ENCODE data around the gene TMEM252. TPM values are rescaled to one million over a fixed set of nuclear protein-coding genes. Genes with fewer than 3 reads are reported as not detected.
A peak's percentile ranks its signal among the peaks of the same experiment; 100 is the strongest.

The TMEM252 gene
- total RNA-seq, 4 donors from 2014 or later = not detected

GRCh38 chr9:68560071-68560844, 19.6 kb upstream of the TMEM252 start:
- WGBS, 2 donors = 27 to 28% methylated on average over 14 of the region's 14 CpGs
- H3K4me3 ChIP-seq (ENCODE audit: low read depth, poor library complexity, severe bottlenecking) = no peak overlapping the region
- intact Hi-C loops (cut with DNase I; ENCODE audit: low total_unique reads) = no loop called here
- peak; percentile 54 to 89 for DNase-seq (ENCODE audit: low spot score in 2 of 2)
- TF ChIP-seq POLR2A (IDR thresholded peaks at IDR 0.05) (no peak), CTCF (IDR thresholded peaks at IDR 0.05) (no peak)

- TF ChIP-seq POLR2A (IDR thresholded peaks at IDR 0.05) = no peak
- no peak for TF ChIP-seq CTCF (IDR thresholded peaks at IDR 0.05)
- 82 to 83% methylated on average over 5 of the region's 5 CpGs for WGBS, 2 donors
- H3K4me3 ChIP-seq (ENCODE audit: low read depth, poor library complexity, severe bottlenecking) = no peak overlapping the region
- intact Hi-C loops (cut with DNase I; ENCODE audit: low total_unique reads) = no loop called here
- DNase-seq (ENCODE audit: low spot score in 2 of 2) = no peak
Observed at GRCh38 chr9:68558545-68558944, 17.9 kb upstream of the TMEM252 start.

GRCh38 chr9:68555437-68556150, 14.9 kb upstream of the TMEM252 start:
- 54 to 76% methylated on average over 1 of the region's 1 CpG for WGBS, 2 donors
- H3K4me3 ChIP-seq (ENCODE audit: low read depth, poor library complexity, severe bottlenecking) = no peak overlapping the region
- DNase-seq (ENCODE audit: low spot score in 2 of 2) = no peak
- TF ChIP-seq POLR2A (IDR thresholded peaks at IDR 0.05) (no peak), CTCF (IDR thresholded peaks at IDR 0.05) (no peak)
- intact Hi-C loops (cut with DNase I; ENCODE audit: low total_unique reads) = no loop called here

GRCh38 chr9:68552700-68553476, 12.2 kb upstream of the TMEM252 start:
- H3K4me3 ChIP-seq (ENCODE audit: low read depth, poor library complexity, severe bottlenecking) = no peak overlapping the region
- intact Hi-C loops (cut with DNase I; ENCODE audit: low total_unique reads) = no loop called here
- TF ChIP-seq CTCF (IDR thresholded peaks at IDR 0.05) (no peak), POLR2A (IDR thresholded peaks at IDR 0.05) (no peak)
- no peak for DNase-seq (ENCODE audit: low spot score in 2 of 2)
- WGBS, 2 donors = 30 to 34% methylated on average over 3 of the region's 3 CpGs

- 40 to 52% methylated on average over 4 of the region's 4 CpGs for WGBS, 2 donors
- intact Hi-C loops (cut with DNase I; ENCODE audit: low total_unique reads) = no loop called here
- H3K4me3 ChIP-seq (ENCODE audit: low read depth, poor library complexity, severe bottlenecking) = no peak overlapping the region
- no peak for DNase-seq (ENCODE audit: low spot score in 2 of 2)
- TF ChIP-seq CTCF (IDR thresholded peaks at IDR 0.05) (no peak), POLR2A (IDR thresholded peaks at IDR 0.05) (no peak)
Observed at GRCh38 chr9:68551191-68551590, 10.5 kb upstream of the TMEM252 start.

Measured in lower leg skin (tissue), 4 donors.